Activated CD8-positive, alpha-beta memory T cell treated with anti-CD3 and anti-CD28 coated beads, Interleukin-2, amount 50 U/mL, for 24 hours (primary cell): ENCODE results near the gene CACUL1.
"Not testable (repeated sequence)": the region's sequence is repeated elsewhere in the genome, so short reads cannot be mapped to it uniquely, and the experiment has no call there.

Experiments used
- DNase-seq: peaks from one replicate; pipeline ENCODE4 v3.0.0-alpha.2; 2020; ENCODE audit errors: extremely low read depth

The CACUL1 gene

GRCh38 chr10:118768041-118768919 lies 13.5 kb upstream of the CACUL1 start:
- DNase-seq: no peak

- DNase-seq: no peak
Measured at GRCh38 chr10:118767297-118768040, 12.7 kb upstream of the CACUL1 start.

GRCh38 chr10:118764195-118764594 lies 9.4 kb upstream of the CACUL1 start:
- DNase-seq: no peak

- DNase-seq: no peak
Measured at GRCh38 chr10:118763202-118763988, 8.6 kb upstream of the CACUL1 start.

- DNase-seq: no peak
Measured at GRCh38 chr10:118760265-118760664, 5.5 kb upstream of the CACUL1 start.

- DNase-seq: no peak
Measured at GRCh38 chr10:118758449-118758848, 3.7 kb upstream of the CACUL1 start.

GRCh38 chr10:118754229-118754555 lies 578 bp downstream of the CACUL1 start:
- DNase-seq: no peak

- no peak for DNase-seq
Measured at GRCh38 chr10:118753331-118754228, 1.2 kb downstream of the CACUL1 start.

GRCh38 chr10:118752409-118752808 lies 2.4 kb downstream of the CACUL1 start:
- DNase-seq: no peak

- DNase-seq: no peak
Measured at GRCh38 chr10:118751265-118751664, 3.5 kb downstream of the CACUL1 start.

GRCh38 chr10:118748041-118748440 lies 6.7 kb downstream of the CACUL1 start:
- DNase-seq: no peak

GRCh38 chr10:118746246-118746645 lies 8.5 kb downstream of the CACUL1 start:
- no peak for DNase-seq

GRCh38 chr10:118745056-118745455 lies 9.7 kb downstream of the CACUL1 start:
- DNase-seq: no peak

GRCh38 chr10:118744346-118744918 lies 10.3 kb downstream of the CACUL1 start:
- DNase-seq: not testable (repeated sequence)

GRCh38 chr10:118742782-118743181 lies 12.0 kb downstream of the CACUL1 start:
- DNase-seq: no peak

- DNase-seq: no peak
Measured at GRCh38 chr10:118742032-118742431, 12.7 kb downstream of the CACUL1 start.

- DNase-seq: no peak
Measured at GRCh38 chr10:118738406-118738805, 16.4 kb downstream of the CACUL1 start.

- no peak for DNase-seq
Measured at GRCh38 chr10:118737603-118738302, 17.0 kb downstream of the CACUL1 start.

- DNase-seq: no peak
Measured at GRCh38 chr10:118735294-118735693, 19.5 kb downstream of the CACUL1 start.

GRCh38 chr10:118734475-118734874 lies 20.3 kb downstream of the CACUL1 start:
- no peak for DNase-seq
